ENCODE measurements around the gene FGF21. TPM values are rescaled to one million over a fixed set of nuclear protein-coding genes. Genes with fewer than 3 reads are reported as not detected.

FGF21 gene, protein sequence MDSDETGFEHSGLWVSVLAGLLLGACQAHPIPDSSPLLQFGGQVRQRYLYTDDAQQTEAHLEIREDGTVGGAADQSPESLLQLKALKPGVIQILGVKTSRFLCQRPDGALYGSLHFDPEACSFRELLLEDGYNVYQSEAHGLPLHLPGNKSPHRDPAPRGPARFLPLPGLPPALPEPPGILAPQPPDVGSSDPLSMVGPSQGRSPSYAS
- not detected in 2 replicates for total RNA-seq

DNA sequence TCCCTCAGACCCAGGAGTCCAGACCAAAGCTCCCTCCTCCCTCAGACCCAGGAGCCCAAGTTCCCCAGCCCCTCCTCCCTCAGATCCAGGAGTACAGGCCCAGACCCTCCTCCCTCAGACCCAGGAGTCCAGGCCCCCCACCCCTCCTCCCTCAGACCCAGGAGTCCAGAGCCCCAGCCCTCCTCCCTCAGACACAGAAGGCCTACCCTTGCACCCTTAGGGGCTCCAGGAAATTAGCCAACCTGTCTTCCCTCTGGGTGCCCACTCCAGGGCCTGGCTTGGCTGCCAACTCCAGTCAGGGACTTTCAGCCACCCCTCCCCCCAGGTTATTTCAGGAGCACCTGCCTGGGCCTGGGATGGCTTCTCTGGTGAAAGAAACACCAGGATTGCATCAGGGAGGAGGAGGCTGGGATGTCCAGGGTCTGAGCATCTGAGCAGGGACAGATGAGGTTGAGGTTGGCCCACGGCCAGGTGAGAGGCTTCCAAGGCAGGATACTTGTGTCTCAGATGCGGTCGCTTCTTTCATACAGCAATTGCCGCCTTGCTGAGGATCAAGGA, at the start of gene FGF21:
FGF21 (plus strand) TSS at position 441 of the 558 bp plus-strand sequence. CDS start 713 bp downstream, outside the sequence.

DNA sequence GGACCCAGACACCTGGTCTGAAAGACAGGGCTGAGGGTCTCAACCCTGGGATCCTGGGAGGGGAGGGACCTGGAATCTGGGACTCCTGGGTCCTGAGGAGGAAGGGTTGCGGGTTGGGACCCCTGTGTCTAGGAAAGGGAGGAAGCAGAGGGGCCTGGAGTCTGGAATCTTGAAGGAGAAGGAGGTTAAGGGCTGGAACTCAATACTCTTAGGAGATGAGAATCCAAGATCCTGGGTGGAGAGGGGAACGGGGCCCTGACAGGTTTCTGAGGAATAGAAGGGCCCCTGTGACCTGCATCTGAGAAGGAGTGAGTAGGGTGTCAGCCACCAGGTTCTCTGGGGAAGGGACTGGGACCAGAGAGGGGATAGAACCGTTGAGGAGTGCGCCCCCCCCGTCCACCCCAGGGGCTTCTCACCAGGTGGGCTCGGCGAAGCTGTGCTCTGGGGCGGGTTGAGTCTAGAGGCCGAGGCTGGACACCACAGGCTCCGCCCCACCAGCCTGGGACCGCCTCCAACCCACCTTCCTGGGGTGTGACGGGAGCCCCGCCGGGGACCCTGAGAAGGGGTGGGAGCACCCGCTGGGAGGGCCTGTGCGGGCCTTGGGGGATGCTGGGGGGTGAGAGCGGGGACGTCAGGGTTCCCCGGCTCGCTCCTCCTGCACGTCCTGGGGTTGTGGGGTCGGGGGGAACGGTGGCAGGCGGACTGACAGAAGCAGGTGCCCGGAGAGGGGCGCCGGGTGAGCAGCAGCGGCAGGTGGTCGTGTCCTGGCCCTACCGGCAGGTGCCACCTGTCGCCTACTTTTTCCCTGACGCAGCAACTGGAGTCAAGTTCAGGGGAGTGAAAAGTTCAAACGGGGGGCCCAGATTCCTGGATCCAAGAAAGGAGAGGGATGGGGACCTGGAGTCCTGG, 35.8 kb upstream of the FGF21 start, which contains the start of gene MAMSTR:
MAMSTR (minus strand) TSS at position 463 of the 909 bp plus-strand sequence. CDS start 694 bp downstream, outside the sequence.

DNA sequence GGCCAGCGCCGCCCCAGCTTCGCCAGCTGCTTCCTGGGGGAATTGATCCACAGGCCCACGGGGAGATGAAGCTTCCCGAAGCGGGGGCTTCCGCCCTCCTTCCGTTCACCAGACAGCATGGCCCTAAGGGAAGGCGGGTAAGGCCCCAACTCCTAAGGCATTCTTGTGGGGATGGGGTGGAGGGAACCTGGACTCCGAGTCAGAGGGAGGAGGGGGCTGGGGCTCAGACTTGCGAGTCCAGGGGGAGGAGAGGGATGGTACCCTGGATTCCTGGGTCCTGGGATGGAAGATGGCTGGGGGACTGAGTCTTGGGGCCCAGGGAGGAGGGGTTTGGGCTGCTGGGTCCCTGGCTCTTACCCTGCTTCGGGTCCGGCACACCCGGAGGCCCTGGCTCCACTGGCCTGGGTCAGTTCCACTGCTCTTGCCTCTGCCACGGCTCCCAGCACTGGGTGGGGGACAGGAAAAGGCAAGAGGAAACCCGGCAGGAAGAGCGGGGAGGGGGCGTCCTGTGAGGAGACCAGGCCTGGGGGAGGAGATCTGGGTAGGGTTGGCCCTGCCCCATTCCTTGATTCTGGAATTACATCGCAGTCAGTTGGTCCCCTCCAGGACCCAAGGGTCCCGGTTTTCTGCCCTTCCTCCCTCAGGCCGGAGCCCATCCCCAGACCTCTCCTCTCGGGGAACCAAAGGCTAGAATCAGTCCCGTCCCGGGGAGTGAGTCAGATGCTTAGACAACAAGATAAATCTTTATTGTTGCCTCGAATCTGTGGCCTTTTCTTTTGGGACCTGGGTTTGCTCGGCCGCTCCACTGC, 15.0 kb upstream of the FGF21 start, which contains the start of gene RASIP1:
RASIP1 (minus strand) TSS at position 447 of the 809 bp plus-strand sequence; CDS start at position 119, 328 bp downstream.

DNA sequence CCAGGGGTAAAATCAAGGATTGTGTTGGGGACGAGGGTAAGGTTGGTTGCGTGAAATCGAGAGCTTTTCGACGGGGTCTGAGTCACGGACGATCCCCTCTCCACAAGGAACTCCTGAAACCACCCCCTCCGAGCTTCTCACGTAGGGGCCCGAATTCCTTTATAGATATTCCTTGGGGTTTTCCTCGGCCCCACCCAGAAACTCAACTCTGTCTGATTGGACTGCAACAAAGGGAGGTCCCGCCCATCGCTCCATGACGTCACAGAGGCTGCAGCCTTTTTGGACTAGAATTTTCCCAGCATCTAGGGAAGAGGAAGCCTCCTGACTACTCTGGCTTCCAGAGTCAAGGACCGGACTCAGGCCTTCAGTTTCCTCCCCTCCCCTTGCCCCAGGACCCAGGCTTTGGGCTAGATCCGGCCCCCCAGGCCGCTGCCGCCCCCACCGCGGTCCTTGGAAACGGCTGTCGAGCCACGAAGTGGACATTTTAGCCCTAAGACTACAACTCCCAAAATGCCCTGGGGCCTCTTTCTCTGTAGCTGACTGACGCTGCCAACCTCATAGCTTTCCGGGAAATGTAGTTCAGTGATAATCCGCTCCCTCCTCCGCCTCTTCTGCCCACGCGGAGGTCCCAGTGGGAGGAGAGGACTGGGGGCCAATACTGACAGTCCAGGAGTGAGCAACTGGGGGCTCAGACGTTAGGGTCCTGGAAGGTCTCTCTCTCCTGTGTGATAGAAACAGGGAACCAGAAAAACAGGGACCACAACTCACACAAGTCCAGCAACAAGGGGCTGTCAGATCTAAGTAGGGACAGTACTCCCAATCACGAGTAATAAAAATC, 8.4 kb upstream of the FGF21 start, which contains the start of gene IZUMO1:
IZUMO1 (minus strand) TSS at position 172 of the 838 bp plus-strand sequence. CDS start 1,050 bp downstream, outside the sequence.

DNA sequence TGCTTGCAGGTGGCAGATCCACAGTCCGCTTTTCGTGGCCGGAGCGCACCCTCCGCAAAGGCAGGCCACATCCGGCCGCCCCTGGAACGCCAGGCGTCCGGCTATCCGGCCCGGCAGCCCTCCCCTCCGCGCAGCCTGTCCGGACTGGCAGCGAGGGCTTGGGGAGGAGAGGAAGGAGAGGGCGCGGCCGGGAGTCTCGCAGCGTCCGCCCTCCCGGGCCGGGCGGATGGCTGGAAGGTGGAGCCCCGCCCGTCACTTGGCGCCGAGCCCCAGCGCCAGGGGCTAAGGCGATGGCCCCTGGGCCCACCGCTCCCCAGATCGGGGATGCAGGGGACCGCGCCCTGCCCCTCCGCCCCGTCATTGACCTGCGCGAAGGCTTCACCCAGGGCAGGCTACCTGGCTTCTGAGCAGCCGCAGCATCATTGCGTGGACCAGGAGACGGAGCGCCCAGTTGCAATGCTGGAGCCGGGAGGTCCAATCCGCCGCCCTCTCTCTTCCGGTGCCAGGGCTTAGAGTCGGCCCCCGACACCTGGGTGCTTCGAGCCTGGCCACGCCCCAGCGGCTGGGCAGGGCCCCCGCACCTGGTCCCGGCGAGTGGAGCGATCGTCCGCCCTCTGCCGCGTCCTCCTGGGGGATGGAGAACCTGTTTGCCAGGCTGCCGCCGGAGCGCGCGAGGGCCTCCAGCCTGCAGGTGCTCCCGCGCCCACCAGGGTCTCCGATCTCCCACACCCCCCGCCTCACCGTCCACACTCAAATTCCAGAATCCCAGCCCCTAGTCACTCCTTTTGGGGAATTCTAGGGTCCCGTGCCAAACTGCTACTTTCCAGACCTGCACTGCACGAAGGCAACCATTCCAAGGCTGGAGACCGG, 2.6 kb upstream of the FGF21 start, which contains the start of gene FUT1:
FUT1 (minus strand) TSS at position 146 of the 870 bp plus-strand sequence. CDS start 1,360 bp downstream, outside the sequence.

Other genes starting within 250 kb of the FGF21 start
- under 0.01 and 0.17 TPM in 2 replicates for gene LMTK3, start 243.7 kb upstream of the FGF21 start, total RNA-seq
- gene SULT2B1, start 203.4 kb upstream of the FGF21 start, total RNA-seq = 0.15 TPM in 1 of 2 replicates, not detected in the other
- not detected in 2 replicates for gene SPACA4, start 148.8 kb upstream of the FGF21 start, total RNA-seq
- gene FAM83E, start 140.4 kb upstream of the FGF21 start, total RNA-seq = 0.45 and 0.50 TPM in 2 replicates
- gene RPL18, start 136.3 kb upstream of the FGF21 start, total RNA-seq = 3,186 and 3,485 TPM in 2 replicates
- gene SPHK2, start 136.0 kb upstream of the FGF21 start, total RNA-seq = 12.2 and 12.9 TPM in 2 replicates
- 4.2 and 4.5 TPM in 2 replicates for gene DBP, start 118.1 kb upstream of the FGF21 start, total RNA-seq
- 0.74 and 0.84 TPM in 2 replicates for gene CA11, start 109.3 kb upstream of the FGF21 start, total RNA-seq
- gene NTN5, start 82.5 kb upstream of the FGF21 start, total RNA-seq = 0.34 TPM in 1 of 2 replicates, not detected in the other
- gene FUT2, start 59.6 kb upstream of the FGF21 start, total RNA-seq = not detected in 2 replicates
- 5.0 and 5.2 TPM in 2 replicates for gene MAMSTR, start 35.8 kb upstream of the FGF21 start, total RNA-seq
- gene RASIP1, start 14.9 kb upstream of the FGF21 start, total RNA-seq = 8.3 and 8.7 TPM in 2 replicates
- gene IZUMO1, start 8.6 kb upstream of the FGF21 start, total RNA-seq = under 0.01 TPM in 1 of 2 replicates, not detected in the other
- 0.15 and 0.17 TPM in 2 replicates for gene FUT1, start 2.9 kb upstream of the FGF21 start, total RNA-seq
- 61.5 and 67.0 TPM in 2 replicates for gene BCAT2, start 55.5 kb downstream of the FGF21 start, total RNA-seq
- 2.7 and 6.5 TPM in 2 replicates for gene HSD17B14, start 81.0 kb downstream of the FGF21 start, total RNA-seq
- 11.4 and 20.1 TPM in 2 replicates for gene PLEKHA4, start 113.1 kb downstream of the FGF21 start, total RNA-seq
- gene PPP1R15A, start 116.9 kb downstream of the FGF21 start, total RNA-seq = 23.3 and 33.8 TPM in 2 replicates
- gene TULP2, start 143.2 kb downstream of the FGF21 start, total RNA-seq = 0.17 and 0.45 TPM in 2 replicates
- 166 and 176 TPM in 2 replicates for gene NUCB1, start 144.8 kb downstream of the FGF21 start, total RNA-seq
- not detected in 2 replicates for gene DHDH, start 178.2 kb downstream of the FGF21 start, total RNA-seq
- gene BAX, start 199.4 kb downstream of the FGF21 start, total RNA-seq = 127 and 135 TPM in 2 replicates
- gene FTL, start 209.8 kb downstream of the FGF21 start, total RNA-seq = 3,185 and 3,463 TPM in 2 replicates
- 28.7 and 30.8 TPM in 2 replicates for gene GYS1, start 237.8 kb downstream of the FGF21 start, total RNA-seq
- gene RUVBL2, start 238.4 kb downstream of the FGF21 start, total RNA-seq = 350 and 368 TPM in 2 replicates